Measurements from ENCODE around the gene HES3.

Gene HES3

GRCh38 chr1:6243993-6244392 is at the start of gene HES3:
HES3 (plus strand) TSS chr1:6244179; CDS start chr1:6244366, 187 bp downstream.
- Histone ChIP-seq H3K4me3 (replicated peaks; ENCODE audit: low read depth, low read length) (no peak within 1 kb of the TSS), H3K36me3 (ENCODE audit: control insufficient read depth, insufficient read depth, low read length) (no peaks in the 10 kb centered on the region), H3K27me3 (replicated peaks; ENCODE audit: control insufficient read depth, insufficient read depth, low read length) (peaks cover 10% of the 10 kb centered on the region)
- TF ChIP-seq CTCF (IDR thresholded peaks at IDR 0.05; ENCODE audit: insufficient read depth, low read length, poor library complexity, severe bottlenecking) = no peak
- peak; percentile 15 for DNase-seq (ENCODE audit: extremely low read depth, insufficient read length)

- H3K36me3 ChIP-seq (ENCODE audit: control insufficient read depth, insufficient read depth, low read length) = peaks cover 11% of the 10 kb centered on the region
- no peak for TF ChIP-seq CTCF (IDR thresholded peaks at IDR 0.05; ENCODE audit: insufficient read depth, low read length, poor library complexity, severe bottlenecking)
- no peaks in the 10 kb centered on the region for H3K27me3 ChIP-seq (replicated peaks; ENCODE audit: control insufficient read depth, insufficient read depth, low read length)
- peak overlapping the region; percentile 95 for H3K4me3 ChIP-seq (replicated peaks; ENCODE audit: low read depth, low read length)
- no peak for DNase-seq (ENCODE audit: extremely low read depth, insufficient read length)
Measured at GRCh38 chr1:6197746-6198427, 46.1 kb upstream of the HES3 start.

- DNase-seq (ENCODE audit: extremely low read depth, insufficient read length) = no peak
- peak overlapping the region; percentile 95 for H3K4me3 ChIP-seq (replicated peaks; ENCODE audit: low read depth, low read length)
- peaks cover 7% of the 10 kb centered on the region for H3K36me3 ChIP-seq (ENCODE audit: control insufficient read depth, insufficient read depth, low read length)
- no peaks in the 10 kb centered on the region for H3K27me3 ChIP-seq (replicated peaks; ENCODE audit: control insufficient read depth, insufficient read depth, low read length)
- TF ChIP-seq CTCF (IDR thresholded peaks at IDR 0.05; ENCODE audit: insufficient read depth, low read length, poor library complexity, severe bottlenecking) = no peak
Measured at GRCh38 chr1:6198646-6199297, 45.2 kb upstream of the HES3 start.

- DNase-seq (ENCODE audit: extremely low read depth, insufficient read length) = peak; percentile 95
- Histone ChIP-seq H3K27me3 (replicated peaks; ENCODE audit: control insufficient read depth, insufficient read depth, low read length) (no peaks in the 10 kb centered on the region), H3K36me3 (ENCODE audit: control insufficient read depth, insufficient read depth, low read length) (peaks cover 1% of the 10 kb centered on the region; the same call in 1 of the 2 replicates), H3K4me3 (replicated peaks; ENCODE audit: low read depth, low read length) (peak within 1 kb of the TSS; percentile 95)
- TF ChIP-seq CTCF (IDR thresholded peaks at IDR 0.05; ENCODE audit: insufficient read depth, low read length, poor library complexity, severe bottlenecking) = no peak
Measured at GRCh38 chr1:6199298-6200187, 44.4 kb upstream of the HES3 start, which contains the start of gene RPL22. RPL22 (minus strand) TSS chr1:6199595; CDS start chr1:6199573, 22 bp downstream.

- no peaks in the 10 kb centered on the region for H3K27me3 ChIP-seq (replicated peaks; ENCODE audit: control insufficient read depth, insufficient read depth, low read length)
- no peak for DNase-seq (ENCODE audit: extremely low read depth, insufficient read length)
- peak overlapping the region; percentile 95 for H3K4me3 ChIP-seq (replicated peaks; ENCODE audit: low read depth, low read length)
- H3K36me3 ChIP-seq (ENCODE audit: control insufficient read depth, insufficient read depth, low read length) = 0 out of 2 replicates have a peak, but pooled peaks cover 1% of the 10 kb centered on the region
- TF ChIP-seq CTCF (IDR thresholded peaks at IDR 0.05; ENCODE audit: insufficient read depth, low read length, poor library complexity, severe bottlenecking) = no peak
Measured at GRCh38 chr1:6200188-6200809, 43.7 kb upstream of the HES3 start.

Measured in GM06990 (cell line).